ENCODE measurements around the gene TPSAB1. TPM values are rescaled to one million over a fixed set of nuclear protein-coding genes. Genes with fewer than 3 reads are reported as not detected.

TPSAB1 gene
- total RNA-seq, 1 donor from 2014 or later, result 4.1 TPM

DNA sequence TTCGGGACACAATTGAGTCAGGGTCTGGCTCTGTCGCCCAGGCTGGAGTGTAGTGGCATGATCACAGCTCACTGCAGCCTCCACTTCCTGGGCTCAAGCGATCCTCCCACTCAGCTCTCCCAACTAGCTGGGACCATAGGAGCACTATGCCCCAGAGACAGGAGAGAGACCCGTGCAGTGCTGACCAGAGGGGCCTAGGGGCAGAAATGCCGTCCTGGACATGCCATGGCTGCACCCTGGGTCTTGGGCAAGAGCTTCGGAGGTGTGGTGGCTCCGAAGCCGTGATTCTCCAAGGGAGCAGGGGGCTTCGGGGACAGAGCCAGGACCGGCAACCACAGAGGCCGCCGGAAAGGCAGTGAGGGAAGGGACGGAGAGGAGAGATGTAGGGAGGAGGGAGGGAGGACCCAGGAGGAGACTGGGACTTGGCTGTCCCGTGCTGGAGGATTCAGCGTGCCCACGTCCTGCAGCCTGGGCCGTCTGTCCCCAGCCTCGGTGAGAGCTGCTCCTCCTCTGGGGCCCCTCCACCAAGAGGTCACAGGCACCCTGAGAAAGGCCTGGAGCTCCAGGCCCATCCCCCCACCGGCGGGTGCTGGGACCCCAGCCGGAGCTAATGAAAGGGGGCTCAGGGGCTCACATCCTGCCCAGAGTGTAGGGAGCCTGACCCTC is 37.2 kb downstream of the TPSAB1 start:
- intact Hi-C loops (cut with DNase I), result loop anchor here (10.0 kb wide), 1 partner anchor 57 kb away; the partner anchor contains the start of gene BAIAP3
- no peak for DNase-seq (ENCODE audit: low spot score)

DNA sequence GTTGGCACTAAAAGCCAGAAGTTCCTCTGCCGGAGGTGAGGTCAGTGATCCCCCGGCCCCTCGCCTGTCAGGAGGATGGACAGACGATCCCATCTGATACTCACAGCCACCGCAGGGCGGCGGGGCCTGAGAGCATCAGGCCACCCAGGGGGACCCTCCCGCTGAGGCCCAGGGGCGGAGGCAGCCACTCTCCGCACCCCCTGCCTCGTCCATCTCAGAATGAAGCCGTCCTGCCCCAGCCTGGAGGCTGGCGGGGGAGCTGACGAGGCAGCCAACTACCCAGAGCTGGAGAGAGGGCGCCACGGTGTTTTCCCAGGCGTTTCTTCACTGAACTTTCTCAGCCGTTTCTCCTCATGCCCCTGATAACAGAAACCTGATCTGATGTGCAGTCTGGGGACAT is 38.0 kb downstream of the TPSAB1 start:
- no peak for DNase-seq (ENCODE audit: low spot score)
- intact Hi-C loops (cut with DNase I), result loop anchor here (10.0 kb wide), 1 partner anchor 56 kb away; the partner anchor contains the start of gene BAIAP3

DNA sequence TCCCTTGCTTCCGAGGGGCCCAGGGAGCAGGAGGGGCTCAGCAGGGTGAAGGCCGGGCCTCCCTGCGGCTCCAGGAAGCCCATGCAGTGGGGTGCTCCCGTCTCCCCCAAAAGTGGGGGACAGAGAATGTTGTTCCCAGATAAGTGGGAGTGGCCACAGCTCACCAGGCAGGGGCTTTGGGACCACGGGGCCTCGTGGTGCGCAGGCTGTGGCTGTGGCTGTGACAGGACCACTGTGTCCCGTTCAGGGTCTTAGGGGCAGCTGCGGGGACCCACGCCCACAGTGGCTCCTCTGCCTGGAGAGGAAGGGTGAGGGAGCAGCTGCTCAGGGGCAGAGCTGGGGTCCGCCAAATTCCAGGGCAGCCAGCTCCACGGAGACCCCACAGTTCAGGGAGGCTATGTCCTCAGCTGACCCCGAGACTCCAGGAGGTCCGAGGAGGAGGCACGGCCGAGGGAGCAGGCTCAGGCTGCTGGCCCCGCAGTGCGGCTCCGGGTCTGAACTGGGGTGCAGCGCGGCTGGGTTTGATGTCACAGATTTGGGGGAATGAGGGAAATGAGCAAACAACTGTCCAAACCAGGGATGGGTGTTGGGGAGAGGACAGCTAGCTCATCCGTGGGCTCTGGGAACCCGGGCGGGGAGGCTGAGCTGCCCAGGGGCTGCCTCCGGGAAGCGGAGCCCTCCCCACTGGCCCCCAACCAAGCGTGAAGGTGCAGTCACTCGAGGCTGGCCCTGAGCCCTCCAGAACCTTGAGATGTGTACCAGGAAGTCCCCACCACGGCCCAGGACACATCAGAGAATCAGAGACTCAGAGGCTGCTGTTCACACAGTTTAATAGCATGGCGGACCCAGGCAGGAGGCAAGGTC is 38.8 kb downstream of the TPSAB1 start:
- DNase-seq (ENCODE audit: low spot score), result no peak

DNA sequence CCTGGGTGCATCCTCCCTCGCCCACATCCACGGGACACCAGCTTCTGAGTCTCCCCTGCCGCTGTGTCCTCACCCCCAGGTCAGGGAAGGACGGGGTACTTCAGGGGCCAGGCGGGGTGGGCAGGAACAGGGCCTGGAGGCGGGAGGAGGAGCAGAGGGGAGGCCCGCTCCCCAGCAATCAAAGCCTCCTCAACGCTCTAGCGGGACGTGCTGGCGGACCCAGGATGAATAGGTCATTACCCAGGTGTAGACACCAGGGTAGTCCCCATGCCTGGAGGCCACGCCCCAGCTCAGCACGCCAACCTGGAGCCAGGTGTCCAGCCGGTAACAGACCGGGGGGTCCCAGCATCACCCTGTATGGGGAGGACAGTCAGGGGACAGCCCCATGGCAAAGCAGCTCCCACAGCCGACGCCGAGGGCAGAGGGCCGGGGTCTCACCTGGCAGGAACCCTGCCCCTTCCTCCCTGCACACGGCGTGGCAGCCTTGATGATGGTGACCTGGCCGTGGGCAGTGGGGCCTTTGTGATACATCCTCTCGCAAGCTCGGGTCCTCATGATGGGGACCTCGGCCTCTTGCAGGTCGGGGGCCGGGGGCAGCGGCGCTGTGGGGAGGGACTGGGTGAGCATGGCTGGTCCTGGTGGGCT is 39.6 kb downstream of the TPSAB1 start:
- intact Hi-C loops (cut with DNase I), result loop anchor here (10.0 kb wide), 1 partner anchor 55 kb away; the partner anchor contains the start of gene BAIAP3
- no peak for DNase-seq (ENCODE audit: low spot score)

More for the DNA sequence above, 38.8 kb downstream of the TPSAB1 start:
- intact Hi-C loops (cut with DNase I), result loop anchor here (10.0 kb wide), 1 partner anchor 55 kb away; the partner anchor contains the start of gene BAIAP3

DNA sequence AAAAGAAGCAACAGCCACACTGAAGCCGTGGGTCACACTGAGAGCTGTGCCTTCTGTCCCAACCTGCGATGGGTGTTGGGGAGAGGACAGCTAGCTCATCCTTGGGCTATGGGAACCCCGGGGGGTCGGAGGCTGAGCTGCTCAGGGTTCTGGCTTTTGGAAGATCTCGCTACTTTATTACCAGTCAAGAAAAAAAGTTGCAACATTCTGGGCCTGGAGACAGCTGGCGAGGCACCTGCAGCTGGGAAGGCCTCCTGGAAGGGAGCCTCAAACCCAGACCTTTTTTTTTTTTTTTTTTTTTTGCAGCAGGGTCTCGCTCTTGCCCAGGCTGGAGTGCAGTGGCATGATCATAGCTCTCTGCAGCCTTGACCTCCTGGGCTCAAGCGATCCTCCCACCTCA is 40.3 kb downstream of the TPSAB1 start:
- intact Hi-C loops (cut with DNase I), result no loop called here
- no peak for DNase-seq (ENCODE audit: low spot score)

DNA sequence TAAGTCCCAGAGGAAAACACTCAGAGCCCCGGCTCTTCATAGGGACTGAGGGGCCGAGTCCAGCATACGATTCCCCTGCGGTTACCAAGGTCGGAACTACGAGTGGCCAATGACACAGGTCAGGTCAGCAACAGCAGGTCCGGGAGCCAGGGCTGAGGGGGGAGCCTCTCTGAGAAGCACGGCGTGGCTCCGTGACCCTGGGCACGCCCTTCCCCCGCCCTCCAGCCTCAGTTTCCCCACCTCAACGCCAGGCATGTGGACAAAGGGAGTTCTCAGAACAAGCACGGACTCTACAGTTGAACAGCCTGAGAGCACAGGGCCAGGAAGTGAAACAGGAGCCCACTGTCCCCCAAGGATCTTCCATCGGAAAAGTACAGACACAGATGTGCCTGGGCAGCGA is 41.0 kb downstream of the TPSAB1 start:
- DNase-seq (ENCODE audit: low spot score), result no peak

DNA sequence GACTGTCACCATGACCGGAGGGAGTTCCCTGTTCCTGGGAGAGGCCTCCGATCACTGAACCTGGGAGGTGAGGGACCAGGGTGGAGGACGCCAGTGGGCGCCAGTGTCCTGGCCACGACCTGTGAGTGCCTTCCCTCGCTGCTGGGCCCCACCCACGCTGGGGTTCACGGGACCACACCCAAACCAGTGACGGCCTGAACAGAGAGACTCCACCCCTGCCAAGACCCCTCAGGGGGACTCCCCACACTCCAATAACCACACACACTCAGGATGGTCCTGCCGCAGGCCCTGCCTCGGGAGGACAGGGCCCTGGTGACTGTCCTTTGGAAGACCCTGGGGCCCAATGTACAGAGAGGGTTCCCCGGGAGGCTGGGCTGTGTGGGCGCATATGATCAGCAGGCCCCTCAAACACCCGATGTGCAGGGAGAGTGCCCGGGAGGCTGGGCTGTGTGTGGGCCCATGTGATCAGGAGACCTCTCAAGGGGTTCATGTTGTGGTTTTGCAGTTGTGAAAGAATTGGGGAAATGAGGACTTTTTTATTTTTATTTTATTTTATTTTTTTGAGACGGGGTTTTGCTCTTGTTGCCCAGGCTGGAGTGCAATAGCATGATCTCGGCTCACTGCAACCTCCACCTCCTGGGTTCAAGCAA is 41.9 kb downstream of the TPSAB1 start:
- intact Hi-C loops (cut with DNase I), result no loop called here

More for the DNA sequence above, 41.0 kb downstream of the TPSAB1 start:
- intact Hi-C loops (cut with DNase I), result no loop called here

DNA sequence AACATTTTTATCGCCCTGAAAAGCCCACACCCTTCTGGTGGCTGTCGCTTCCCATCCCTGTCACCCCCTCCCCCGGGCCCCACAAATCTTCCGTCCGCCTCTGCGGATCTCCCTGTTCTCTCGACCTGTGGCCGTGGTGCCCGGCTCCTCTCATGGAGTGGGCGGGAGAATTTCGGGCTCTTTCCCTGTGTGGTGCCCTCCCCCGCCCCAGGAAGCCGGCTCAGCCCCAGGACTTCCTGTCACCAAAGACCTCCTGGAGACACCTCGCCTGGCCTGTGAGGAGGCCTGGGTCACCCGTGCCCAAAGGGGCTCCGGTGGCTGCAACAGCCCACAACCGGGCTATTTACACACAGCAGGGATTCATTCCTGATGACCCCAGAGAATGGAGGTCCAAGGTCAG is 42.8 kb downstream of the TPSAB1 start:
- no peak for DNase-seq (ENCODE audit: low spot score)
- intact Hi-C loops (cut with DNase I), result no loop called here

More for the DNA sequence above, 41.9 kb downstream of the TPSAB1 start:
- DNase-seq (ENCODE audit: low spot score), result no peak

DNA sequence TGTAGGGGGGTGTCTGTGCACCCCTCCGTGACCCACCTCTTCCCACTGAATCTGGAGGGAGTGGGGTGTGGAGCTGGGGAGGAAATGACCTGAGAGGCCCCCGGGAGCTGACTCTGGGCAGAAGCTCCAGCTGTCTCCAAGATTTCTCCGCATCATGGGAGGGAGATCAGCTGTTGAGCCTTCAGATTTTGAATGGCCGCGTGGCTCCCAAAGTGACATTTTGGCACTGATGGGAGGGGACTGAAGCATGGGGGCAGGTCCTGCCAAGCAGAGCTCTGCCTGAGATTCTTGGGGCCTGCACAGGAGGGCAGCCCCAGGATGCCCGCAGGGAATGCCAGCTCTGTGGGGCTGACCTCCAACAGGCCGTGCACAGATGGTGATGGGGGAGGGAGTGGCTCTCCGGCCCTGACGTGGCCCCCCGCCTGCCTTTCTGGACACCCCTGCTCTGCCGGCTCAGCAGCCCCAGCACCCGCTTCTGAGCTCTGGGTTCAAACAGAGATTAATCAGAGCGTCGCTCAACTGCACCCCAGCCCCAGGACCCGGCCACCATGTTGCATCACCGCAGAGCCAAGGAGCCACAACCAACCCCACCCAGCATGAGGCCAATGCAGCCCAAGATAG is 43.6 kb downstream of the TPSAB1 start:
- DNase-seq (ENCODE audit: low spot score), result no peak
- intact Hi-C loops (cut with DNase I), result no loop called here

DNA sequence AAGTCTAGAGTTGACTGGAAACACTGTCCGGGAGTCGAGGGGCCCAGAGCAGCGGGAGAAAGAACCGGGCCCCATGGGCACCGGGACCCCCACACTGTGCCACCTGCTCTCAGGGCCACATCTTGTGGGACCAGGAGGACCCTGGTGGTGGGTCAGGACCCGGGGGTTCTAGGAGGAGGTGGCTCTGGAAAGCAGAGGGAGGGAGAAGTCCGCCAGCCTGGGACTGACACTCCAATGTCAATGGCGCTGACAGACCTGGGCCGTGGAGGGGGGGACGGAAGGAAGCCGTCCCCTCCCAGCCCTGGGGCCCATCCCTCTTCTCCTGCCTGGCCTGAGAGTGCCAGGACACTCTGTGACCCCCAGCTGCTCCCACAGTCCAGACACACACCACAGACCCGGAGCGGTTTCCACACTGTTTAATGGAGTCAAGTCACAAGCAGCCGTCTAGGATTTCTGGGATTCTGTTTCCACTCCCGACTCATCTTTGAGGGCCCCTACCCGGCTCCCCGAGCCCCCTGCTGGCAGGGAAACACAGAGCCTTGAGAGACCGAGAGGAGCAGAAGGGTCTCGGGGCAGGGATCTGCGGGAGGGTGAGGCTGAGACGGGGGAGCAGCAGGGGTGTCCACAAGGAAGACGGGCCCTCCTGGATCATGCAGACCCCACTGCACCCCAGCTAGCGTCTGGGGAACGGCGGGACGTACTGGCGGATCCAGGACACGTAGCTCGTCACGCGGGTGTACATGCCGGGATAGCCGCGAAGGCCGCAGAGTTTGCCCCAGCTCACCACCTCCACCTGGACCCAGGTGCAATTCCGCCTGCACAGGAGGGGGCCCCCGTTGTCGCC is 45.4 kb downstream of the TPSAB1 start:
- intact Hi-C loops (cut with DNase I), result no loop called here
- no peak for DNase-seq (ENCODE audit: low spot score)

DNA sequence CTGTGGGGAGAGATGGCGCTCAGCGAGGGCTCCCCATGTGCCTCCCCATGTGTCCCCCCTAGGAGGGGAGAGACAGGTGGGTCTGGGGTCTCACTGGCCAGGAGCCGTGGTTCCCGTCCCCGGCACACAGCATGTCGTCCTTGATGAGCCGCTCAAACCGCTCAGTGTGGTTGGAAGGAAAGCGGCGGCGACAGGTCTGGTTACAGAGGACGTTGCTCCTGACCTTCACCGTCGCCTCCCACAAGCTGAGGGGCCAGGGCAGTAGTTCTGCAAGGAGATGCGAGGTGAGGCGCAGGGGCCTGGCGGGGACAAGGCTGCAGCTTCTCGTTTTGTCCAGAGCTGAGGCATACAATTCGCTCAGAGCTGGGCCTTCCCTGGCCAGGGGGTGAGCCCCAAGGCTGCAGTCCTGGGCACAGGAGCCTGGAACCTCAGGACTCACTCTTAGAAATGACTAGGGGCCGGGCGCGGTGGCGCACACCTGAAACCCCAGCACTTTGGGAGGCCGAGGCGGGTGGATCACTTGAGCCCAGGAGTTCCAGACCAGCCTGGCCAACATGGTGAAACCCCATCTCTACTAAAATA is 46.1 kb downstream of the TPSAB1 start:
- no peak for DNase-seq (ENCODE audit: low spot score)
- intact Hi-C loops (cut with DNase I), result no loop called here

DNA sequence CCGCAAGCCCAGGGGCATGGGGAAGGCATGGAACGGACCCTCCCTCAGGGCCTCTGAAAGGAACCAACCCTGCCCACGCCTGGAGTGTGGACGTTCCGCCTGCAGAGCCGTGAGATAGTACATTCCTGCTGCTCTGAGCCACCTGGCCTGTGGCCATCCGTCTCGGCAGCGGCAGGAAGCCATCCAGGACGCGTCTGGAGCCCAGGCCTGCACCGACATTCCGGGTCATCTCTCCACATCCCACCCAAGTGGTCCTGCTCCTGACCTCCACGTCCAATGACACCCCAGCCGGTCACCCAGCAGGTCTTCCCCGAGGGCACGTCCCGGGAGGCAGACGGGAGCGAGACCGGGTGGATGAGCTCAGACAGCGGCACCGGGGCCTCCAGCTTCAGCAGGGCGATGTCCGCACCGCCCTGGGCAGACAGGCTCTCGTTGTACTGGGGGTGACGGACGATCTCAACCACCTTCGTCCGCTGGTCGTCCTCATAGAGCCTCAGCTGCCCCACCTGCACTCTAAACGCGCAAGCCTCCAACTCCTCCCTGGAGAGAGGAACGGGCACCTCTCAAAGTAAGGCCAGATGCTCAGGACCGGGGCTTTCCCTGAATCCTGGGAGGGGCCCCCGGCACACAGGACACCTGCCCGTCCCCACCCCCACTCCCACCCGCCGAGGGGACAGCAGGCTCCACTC is 47.6 kb downstream of the TPSAB1 start:
- no peak for DNase-seq (ENCODE audit: low spot score)

DNA sequence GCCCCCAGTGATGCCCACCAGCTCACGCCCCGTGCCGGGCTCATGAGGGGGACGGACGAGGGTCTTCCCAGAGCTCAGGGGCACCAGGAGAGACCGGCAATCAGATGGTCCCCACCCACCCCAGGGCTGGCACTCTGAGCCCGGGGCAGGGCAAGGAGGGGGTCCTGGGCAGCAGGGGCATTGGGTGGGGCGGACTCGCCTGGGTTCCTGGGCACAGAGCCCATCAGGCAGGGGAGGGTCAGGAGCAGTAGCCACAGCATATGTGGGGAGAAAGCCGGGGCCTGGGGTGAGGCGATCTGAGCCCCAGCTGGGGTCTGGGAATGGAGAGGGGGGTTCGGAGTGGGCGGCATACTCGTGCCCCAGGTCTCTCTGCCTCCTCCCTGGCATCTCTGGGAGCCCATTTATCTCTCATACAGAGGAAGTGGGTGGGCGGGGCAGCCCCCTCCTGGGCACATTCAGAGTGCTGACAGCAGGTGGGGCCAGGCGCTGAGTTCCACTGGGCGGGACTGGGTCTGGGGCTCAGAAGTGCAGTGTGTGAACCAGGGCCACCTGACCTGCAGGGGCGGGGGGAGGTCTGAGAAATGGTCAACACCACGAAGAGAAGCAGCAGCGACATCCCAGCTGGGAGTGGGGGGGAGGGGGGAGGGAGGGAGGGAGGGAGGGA is 48.4 kb downstream of the TPSAB1 start:
- intact Hi-C loops (cut with DNase I), result no loop called here
- DNase-seq (ENCODE audit: low spot score), result no peak

More for the DNA sequence above, 47.6 kb downstream of the TPSAB1 start:
- intact Hi-C loops (cut with DNase I), result no loop called here

DNA sequence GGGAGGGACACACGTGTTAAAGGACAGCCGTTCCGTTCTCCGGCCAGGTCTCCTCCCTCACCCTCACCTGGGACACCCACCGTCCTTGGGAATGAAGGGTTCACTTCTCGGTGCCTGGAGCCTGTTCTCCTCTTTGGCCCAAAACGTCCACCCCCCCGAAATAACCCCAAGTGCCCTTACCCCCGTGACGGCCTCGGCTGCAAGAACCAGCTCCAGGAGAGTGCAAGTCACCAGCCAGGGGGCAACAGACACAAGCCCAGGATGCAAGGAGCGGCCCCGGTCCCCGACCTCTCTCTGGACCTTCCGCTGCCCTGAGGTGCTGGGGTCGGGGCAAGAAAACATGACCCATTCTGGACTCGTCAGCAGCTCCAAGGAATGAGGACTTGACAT is 49.0 kb downstream of the TPSAB1 start:
- intact Hi-C loops (cut with DNase I), result no loop called here
- DNase-seq (ENCODE audit: low spot score), result no peak

DNA sequence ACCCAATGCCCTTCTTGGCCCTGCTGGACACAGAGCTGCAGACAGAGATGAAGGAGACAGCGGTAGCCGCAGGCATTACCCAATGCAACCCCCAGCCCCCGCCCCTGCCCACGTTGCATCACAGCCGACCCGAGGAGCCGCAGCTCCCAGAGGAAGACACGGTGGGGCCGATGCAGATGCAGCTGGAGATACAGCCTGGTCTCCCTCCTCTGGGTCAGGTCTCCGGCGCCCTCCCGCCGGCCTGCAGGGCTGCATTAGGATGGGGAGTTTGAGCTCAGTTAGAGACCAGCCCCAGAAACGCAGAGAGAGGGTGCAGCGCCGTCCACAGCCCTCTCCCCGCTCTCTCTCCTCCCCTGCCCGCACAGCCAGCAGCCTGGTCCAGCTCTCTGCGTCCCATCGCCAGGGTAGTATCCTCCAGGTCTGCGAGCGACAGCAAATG is 49.6 kb downstream of the TPSAB1 start:
- no peak for DNase-seq (ENCODE audit: low spot score)
- intact Hi-C loops (cut with DNase I), result no loop called here

DNA sequence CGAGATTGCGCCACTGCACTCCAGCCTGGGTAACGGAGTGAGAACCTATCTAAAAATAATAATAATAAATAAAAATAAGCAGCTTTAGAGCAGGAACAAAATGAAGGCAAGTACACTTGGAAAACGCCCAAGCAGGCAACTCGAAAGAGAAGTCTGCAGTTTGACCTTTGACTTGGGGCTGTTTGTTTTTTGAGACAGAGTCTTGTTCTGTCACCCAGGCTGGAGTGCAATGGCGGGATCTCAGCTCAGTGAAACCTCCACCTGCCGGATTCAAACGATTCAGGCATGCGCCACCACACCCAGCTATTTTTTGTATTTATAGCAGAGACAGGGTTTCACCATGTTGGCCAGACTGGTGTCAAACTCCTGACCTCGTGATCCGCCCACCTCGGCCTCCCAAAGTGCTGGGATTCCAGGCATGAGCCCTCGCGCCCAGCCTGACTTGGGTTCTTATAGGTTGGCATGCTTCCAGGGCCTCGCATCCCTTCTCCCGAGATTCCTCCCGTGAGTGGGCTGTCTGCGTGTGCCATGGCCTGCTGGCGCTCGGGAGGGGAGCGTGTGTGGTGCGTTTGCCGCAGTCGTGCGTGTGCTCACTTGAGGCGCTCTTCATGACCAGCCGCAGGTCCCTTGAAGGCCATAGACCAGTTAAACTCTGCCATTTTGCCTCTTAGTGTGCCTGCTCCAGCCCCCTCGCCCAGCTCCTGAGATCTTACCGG is 50.5 kb downstream of the TPSAB1 start:
- intact Hi-C loops (cut with DNase I), result no loop called here
- DNase-seq (ENCODE audit: low spot score), result no peak
